ENCODE measurements around the gene KCNQ4.

Gene KCNQ4

GRCh38 chr1:40836283-40836682, 52.7 kb downstream of the KCNQ4 start:
- no peak overlapping the region for H3K4me3 ChIP-seq (ENCODE audit: low read depth, low read length)
- TF ChIP-seq CTCF (IDR thresholded peaks at IDR 0.05; ENCODE audit: borderline replicate concordance, insufficient read depth, low read depth, low read length): no peak

- no peak overlapping the region for H3K4me3 ChIP-seq (ENCODE audit: low read depth, low read length)
- no peak for TF ChIP-seq CTCF (IDR thresholded peaks at IDR 0.05; ENCODE audit: borderline replicate concordance, insufficient read depth, low read depth, low read length)
Measured at GRCh38 chr1:40837601-40838000, 54.0 kb downstream of the KCNQ4 start.

GRCh38 chr1:40838045-40838979, 54.7 kb downstream of the KCNQ4 start:
- H3K4me3 ChIP-seq (ENCODE audit: low read depth, low read length): no peak overlapping the region
- no peak for TF ChIP-seq CTCF (IDR thresholded peaks at IDR 0.05; ENCODE audit: borderline replicate concordance, insufficient read depth, low read depth, low read length)

- no peak overlapping the region for H3K4me3 ChIP-seq (ENCODE audit: low read depth, low read length)
- TF ChIP-seq CTCF (IDR thresholded peaks at IDR 0.05; ENCODE audit: borderline replicate concordance, insufficient read depth, low read depth, low read length): no peak
Measured at GRCh38 chr1:40838980-40839942, 55.7 kb downstream of the KCNQ4 start.

- no peak for TF ChIP-seq CTCF (IDR thresholded peaks at IDR 0.05; ENCODE audit: borderline replicate concordance, insufficient read depth, low read depth, low read length)
Measured at GRCh38 chr1:40839943-40840335, 56.4 kb downstream of the KCNQ4 start.

GRCh38 chr1:40840526-40841323, 57.1 kb downstream of the KCNQ4 start:
- H3K4me3 ChIP-seq (ENCODE audit: low read depth, low read length): no peak overlapping the region
- no peak for TF ChIP-seq CTCF (IDR thresholded peaks at IDR 0.05; ENCODE audit: borderline replicate concordance, insufficient read depth, low read depth, low read length)

More at GRCh38 chr1:40839943-40840335, 56.4 kb downstream of the KCNQ4 start:
- H3K4me3 ChIP-seq (ENCODE audit: low read depth, low read length): no peak overlapping the region

Data from GM12875 (cell line).